ENCODE data around the gene RAMP3.
"Not testable (repeated sequence)": the region's sequence is repeated elsewhere in the genome, so short reads cannot be mapped to it uniquely, and the experiment has no call there.

RAMP3 gene, protein sequence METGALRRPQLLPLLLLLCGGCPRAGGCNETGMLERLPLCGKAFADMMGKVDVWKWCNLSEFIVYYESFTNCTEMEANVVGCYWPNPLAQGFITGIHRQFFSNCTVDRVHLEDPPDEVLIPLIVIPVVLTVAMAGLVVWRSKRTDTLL

GRCh38 chr7:45157653-45158401 lies at the start of gene RAMP3:
Gene RAMP3 (plus strand): TSS chr7:45157791. CDS start chr7:45157829, 38 bp downstream.
- no peak for DNase-seq (ENCODE audit: low read depth)

GRCh38 chr7:45108863-45109262 lies 48.7 kb upstream of the RAMP3 start:
- DNase-seq (ENCODE audit: low read depth), result no peak

DNA sequence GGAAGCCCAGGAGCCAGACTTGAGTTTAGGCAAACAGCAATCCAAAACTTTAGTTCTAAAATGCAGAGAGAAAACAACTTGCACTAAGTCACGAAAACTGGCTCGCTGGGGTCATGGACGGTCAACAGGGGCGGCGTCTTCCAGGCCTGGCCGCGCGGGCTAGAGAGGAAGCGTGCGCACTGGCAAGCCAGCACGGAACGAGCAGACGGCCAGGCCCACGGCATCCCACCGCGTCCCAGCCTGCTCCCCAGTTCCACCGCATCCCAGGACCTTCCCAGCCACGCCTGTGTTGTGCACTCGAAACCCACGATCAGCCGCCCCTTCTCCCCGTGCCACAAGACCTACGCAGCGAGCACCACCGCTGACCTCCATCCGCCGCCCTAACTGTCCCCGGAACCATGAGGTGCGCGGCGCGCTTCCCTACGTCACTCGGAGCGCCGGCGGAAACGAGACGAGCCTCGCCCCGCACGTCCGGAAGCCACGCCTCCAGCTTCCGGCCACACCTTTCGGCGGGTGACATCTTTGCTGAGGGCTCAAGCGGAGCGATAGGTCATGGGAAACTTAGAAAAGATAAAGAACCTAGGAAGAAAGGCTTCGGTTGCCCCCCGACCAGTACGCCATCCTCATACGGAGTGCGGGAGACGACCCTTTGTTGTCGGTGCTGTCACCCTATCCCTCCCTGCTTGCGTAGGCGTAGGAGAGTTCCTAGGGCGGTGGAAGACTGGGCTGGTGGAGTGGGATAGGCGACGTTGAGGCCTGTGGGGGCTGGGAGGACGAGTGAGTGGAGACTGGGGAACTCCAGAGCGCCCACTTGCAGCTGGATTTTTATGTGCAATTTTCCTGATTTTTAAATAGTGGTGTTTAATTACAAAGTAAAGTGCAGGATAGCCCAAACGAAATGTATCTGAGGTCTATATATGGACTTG lies 46.0 kb upstream of the RAMP3 start, which contains the start of gene TBRG4:
TSS of gene TBRG4 (minus strand) at position 400 of the 926 bp plus-strand sequence. CDS start 2,460 bp downstream, outside the sequence.
- peak; percentile 89 for DNase-seq (ENCODE audit: low read depth)

DNA sequence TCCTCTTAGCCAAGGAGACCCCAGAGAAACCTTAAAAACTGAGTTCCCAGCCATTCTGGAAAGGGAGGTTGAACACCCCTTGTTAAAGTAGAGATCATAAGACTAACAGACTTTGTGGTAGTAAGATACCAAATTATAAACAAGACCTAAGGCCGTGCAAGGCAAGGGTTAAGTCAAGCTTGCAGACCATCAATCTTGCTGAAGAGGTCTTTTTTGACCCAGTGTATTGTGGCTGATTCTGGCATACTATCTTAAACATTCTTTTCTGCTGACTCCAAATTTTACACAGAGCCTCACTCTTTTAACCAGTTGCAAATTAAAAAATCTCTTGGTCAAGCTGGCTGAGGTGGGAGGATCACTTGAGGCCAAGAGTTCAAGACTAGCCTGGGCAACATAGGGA lies 44.9 kb upstream of the RAMP3 start:
- DNase-seq (ENCODE audit: low read depth), result no peak

GRCh38 chr7:45114257-45114656 lies 43.3 kb upstream of the RAMP3 start:
- not testable (repeated sequence) for DNase-seq (ENCODE audit: low read depth)

DNA sequence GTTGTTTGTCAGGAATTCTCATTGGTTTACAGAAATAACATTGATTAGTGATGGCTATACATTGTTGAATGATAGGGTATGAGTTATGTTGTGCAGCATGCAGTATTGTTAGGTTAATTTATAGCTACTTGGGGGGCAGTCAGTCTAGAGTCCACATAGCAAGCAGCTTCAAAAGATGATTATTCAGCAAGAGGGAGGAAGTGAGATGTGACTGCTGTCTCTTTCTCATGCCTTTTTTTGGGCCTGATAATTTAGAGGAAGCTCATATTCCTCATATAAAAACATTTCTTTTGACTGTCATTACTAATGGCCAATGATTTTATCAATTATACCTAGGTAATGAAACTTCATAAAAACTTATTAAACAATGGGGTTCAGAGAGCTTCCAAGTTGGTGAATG lies 42.7 kb upstream of the RAMP3 start:
- no peak for DNase-seq (ENCODE audit: low read depth)

- no peak for DNase-seq (ENCODE audit: low read depth)
Measured at GRCh38 chr7:45116048-45116447, 41.5 kb upstream of the RAMP3 start.

GRCh38 chr7:45117582-45117981 lies 40.0 kb upstream of the RAMP3 start:
- DNase-seq (ENCODE audit: low read depth), result no peak

GRCh38 chr7:45118292-45118691 lies 39.3 kb upstream of the RAMP3 start:
- DNase-seq (ENCODE audit: low read depth), result no peak

- no peak for DNase-seq (ENCODE audit: low read depth)
Measured at GRCh38 chr7:45118889-45119331, 38.7 kb upstream of the RAMP3 start.

DNA sequence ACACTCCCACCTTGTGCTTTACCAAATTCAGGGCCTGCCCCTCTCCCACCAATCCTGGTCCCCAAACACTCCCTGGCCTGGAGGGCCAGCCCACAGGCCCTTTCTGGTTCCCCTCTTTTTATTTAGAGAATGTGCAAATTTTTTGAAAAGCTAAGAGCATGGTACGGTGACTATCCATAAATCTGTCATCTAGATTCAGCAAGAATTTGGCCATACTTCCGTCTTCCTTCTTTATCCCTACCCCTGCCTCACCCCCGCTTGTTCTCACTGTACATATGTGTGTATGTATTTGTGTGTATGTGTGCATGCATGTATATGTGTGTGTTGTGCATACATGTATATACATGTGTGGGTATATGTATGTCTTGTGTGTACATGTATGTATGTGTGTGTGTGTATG lies 38.0 kb upstream of the RAMP3 start:
- DNase-seq (ENCODE audit: low read depth), result no peak

DNA sequence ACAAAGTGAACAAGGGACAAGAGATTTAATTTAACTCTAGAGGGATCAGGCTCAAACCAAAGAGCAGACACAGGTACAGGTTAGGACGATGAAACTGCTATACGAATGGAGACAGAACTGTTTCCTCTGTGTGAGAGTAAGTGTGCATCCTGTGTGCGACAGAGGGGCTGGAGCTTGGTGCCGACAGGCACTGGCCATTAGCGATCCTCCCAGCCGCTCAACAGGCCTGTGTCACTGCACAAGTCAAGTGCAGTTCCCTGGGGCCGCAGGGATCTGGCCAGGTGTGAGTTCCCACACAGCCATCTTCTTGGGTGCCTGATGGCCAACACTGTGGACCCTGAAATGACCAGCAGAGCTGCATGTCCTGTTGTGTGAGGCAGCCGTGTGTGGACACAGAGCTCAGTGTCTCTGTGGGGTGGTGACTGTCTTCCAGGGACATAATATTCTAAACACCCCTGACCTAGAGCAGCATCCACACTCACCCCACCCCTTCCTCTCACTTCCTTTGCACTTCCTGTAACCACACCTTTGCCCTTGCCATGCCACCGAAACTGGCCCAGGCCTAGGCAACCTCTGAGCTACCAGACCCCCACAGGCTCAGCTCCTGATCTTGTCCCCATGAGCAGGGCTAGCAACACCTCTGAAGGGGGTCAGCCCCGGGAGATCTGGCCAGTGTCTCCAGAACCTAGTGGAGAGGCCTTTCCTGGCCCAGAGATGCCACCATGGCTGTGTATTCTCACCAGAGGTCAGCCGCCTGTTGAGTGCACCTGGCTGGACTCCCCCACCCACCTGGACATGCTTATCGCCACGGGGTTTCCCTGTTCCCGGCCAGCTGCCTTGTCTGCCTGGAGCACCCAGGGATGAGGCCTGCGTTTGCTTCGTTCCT lies 34.4 kb upstream of the RAMP3 start:
- no peak for DNase-seq (ENCODE audit: low read depth)

DNA sequence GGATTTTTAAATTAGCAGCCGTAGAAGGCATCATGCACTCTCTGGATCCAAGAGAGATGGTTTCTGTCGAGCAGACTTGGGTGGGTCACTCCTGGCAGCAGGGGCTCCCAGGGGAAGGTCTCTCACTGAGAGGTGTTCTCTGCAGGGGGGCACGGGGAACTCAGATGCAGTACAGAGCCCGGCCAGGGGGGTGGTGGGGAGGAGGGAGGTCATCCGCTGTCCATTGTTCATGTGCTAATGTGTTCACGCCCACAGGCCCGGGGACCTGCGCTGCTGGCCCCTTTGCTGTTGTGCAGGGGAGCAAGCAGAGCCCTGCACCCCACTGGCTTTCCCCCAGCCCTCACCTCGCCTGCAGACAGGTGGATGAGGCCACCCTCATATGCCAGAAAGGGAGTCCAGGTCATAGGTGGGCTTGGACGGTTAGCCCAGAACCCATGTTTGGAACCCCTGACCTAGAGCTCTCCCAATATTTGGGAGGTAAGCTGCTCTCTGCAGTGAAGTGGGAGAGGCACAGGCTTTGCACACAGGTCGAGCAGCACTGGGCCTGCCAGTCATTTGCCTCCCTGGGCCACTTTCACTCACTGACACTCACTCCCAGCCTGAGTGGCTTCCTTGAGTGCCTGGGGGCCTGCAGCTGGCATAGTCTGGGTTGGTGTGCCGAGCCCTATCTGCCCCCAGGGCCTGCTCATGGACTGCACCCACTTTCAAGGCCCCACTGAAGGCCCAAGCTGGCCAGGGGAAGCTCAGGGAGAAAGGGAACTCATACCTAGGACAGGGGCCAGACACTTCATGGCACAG lies 33.5 kb upstream of the RAMP3 start:
- DNase-seq (ENCODE audit: low read depth), result no peak

DNA sequence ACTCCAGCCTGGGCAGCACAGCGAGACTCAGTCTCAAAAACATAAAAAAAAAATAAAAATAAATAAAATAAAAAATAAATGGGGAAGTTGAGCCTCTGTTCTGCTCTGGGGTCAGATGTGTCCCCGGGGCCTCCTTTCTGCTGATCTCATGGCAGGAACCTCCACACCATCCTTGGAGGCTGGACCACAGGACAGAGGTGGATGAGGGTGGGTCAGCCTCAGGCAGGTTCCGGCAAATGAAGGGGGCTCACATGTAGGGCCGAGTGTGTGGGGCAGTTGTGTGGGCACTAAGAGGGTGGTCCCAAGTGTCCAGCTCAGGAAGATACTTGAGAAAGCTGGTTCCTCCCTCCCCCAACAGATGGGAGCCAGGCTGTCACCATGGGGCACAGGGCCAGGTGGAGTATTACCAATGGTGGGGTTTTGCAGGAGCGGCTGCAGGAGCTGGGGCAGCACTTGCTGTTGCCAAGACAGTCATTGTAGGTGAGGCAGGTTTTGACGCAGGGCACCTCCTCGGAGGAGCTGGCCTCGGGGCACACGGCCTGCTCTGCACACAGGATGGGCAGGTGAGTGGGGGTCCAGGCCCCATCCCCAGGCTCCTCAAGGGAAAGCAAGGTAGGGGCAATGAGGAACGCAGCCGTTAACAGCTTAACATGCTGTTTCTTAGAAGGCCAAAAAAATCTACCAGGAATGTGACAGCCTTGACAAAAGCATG lies 32.2 kb upstream of the RAMP3 start:
- DNase-seq (ENCODE audit: low read depth), result no peak

DNA sequence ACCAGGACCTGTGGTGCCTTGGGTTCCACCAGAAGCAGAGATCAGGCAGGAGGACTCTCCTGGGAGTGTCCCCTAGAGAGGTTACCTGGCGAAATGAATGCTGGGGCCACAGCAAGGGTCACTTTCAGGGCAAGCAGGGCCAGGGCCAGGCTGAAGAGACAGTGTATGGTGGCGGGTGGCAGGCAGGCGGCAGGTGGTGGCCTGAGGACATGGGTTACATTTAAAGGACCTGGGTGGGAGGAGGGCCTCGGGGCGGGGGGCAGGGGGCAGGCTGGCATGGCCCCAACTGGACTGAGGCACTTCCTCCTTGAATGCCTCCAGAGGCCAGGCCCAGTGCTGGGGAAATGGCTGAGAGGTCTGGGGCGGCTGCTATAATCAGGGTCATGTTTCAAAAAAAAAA lies 31.4 kb upstream of the RAMP3 start:
- no peak for DNase-seq (ENCODE audit: low read depth)

- DNase-seq (ENCODE audit: low read depth), result no peak
Measured at GRCh38 chr7:45126920-45127319, 30.7 kb upstream of the RAMP3 start.

DNA sequence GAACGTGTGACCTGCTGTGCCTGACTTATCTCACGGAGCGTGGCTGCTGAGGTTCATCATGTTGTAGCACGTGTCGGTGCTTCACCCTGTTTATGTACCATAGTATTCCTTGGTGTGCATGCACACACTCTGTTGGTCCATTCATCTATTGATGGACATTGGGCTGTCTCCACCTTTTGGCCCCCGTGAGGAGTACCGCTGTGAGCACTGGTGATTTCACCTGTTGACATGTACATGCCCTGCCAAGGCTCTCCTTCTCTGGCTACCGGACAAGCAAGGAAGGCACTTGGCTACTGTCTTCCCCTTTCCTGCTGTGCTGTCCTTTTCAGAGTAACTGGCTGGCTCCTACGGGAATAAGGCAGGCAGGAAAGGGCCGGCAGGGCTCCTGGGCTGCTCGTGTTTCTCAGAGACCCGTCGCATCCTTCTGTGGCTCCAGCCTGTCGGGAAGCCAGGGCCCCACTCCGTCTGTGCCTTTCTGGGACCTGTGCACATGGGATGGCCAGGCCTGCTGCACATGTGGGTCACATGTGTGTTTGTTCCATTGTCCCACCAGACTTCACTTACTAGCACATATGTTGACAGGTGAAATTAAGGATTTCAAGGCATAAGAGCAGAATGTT lies 28.3 kb upstream of the RAMP3 start:
- DNase-seq (ENCODE audit: low read depth), result no peak

DNA sequence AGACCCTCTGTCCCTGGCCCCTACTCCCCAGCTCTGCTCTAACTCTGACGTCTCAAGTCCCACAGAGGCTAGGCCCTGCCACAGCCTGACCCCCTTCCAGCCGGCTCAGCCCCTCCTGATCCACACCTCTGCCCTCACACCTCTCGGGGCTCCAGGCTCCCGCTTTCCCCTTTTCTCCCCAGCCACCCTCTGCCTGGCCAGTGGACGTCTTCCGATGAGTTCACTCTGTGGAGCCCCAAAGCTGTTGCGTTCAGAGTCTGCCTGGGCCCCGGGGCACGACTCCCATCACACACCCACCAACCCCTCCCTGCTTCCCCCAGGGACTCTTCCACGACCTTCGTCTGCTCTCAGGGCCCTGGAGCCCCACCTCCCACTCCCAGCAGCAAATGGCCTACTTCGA lies 27.7 kb upstream of the RAMP3 start:
- DNase-seq (ENCODE audit: low read depth), result no peak

GRCh38 chr7:45130910-45131309 lies 26.7 kb upstream of the RAMP3 start:
- DNase-seq (ENCODE audit: low read depth), result no peak

- DNase-seq (ENCODE audit: low read depth), result no peak
Measured at GRCh38 chr7:45131891-45132290, 25.7 kb upstream of the RAMP3 start.
